Sigmoid colon (tissue), 7 donors: Measurements from ENCODE around the gene NANP. TPM values are rescaled to one million over a fixed set of nuclear protein-coding genes. Genes with fewer than 3 reads are reported as not detected.
"Not testable (repeated sequence)": the region's sequence is repeated elsewhere in the genome, so short reads cannot be mapped to it uniquely, and the experiment has no call there.

Source experiments
- DNase-seq: peaks from one replicate; pipeline ENCODE4 v3.0.0-alpha.2; 2019
- H3K27ac ChIP-seq, 4 donors: fragments of 200-600 bp; sonication (generic); one replicate each; pipeline ENCODE4 v1.5.1; 2016 to 2019; ENCODE audit warnings: mild to moderate bottlenecking in 1 of 4
- H3K27me3 ChIP-seq, 3 donors: fragments of 200-600 bp; sonication (generic); one replicate each; pipeline ENCODE4 v1.5.1; 2019; ENCODE audit warnings: mild to moderate bottlenecking in 1 of 3
- H3K36me3 ChIP-seq, 4 donors: fragments of 200-600 bp; sonication (generic); one replicate each; pipeline ENCODE4 v1.5.1; 2016 to 2019
- H3K4me1 ChIP-seq, 4 donors: fragments of 200-600 bp; sonication (generic); one replicate each; pipeline ENCODE4 v1.5.1; 2017 to 2019
- H3K4me3 ChIP-seq, 4 donors: fragments of 200-600 bp; sonication (generic); one replicate each; pipeline ENCODE4 v1.5.1; 2017 to 2019; ENCODE audit warnings: mild to moderate bottlenecking in 2 of 4, moderate library complexity in 1 of 4
- H3K9me3 ChIP-seq, 4 donors: fragments of 200-600 bp in 3 of 4; sonication (generic) in 3 of 4; one replicate each; pipeline versions ENCODE4 v1.5.1 to v1.6.1; 2013 to 2019
- EP300 ChIP-seq, 4 donors: sonication (generic); formaldehyde crosslinking; IDR thresholded peaks; one replicate each; pipeline ENCODE4 v1.6.1; 2017; ENCODE audit warnings: antibody characterized with exemption in 4 of 4
- POLR2A ChIP-seq, 2 donors: fragments of 450-650 bp; IDR thresholded peaks; one replicate each; pipeline ENCODE4 v1.6.1; 2016; ENCODE audit warnings: antibody characterized with exemption in 2 of 2, mild to moderate bottlenecking in 2 of 2, moderate library complexity in 2 of 2
- POLR2AphosphoS5 ChIP-seq, 4 donors: sonication (generic); formaldehyde crosslinking; IDR thresholded peaks; one replicate each; pipeline ENCODE4 v1.6.1; 2017; ENCODE audit warnings: antibody characterized with exemption in 4 of 4
- WGBS, 2 donors: extraction: QIAGEN DNeasy Blood & Tissue Kit; methylation state at CpG; one replicate each; pipeline ENCODE4 v1.1.7; 2013; 5-methylcytosine and 5-hydroxymethylcytosine counted together
- intact Hi-C: fragments of 100-400 bp; cut with DNase I; formaldehyde crosslinking; loops from one replicate; pipeline ENCODE4 v1.15.1; 2023
- polyA plus RNA-seq, 3 donors: library from polyadenylated mRNA; stranded (reverse); fragments of 200-250 nt; gene quantifications; one replicate each; pipeline ENCODE4 v1.2.3, GENCODE V29; 2013
- total RNA-seq, 4 donors: library from RNA; depleted of rRNA; stranded (reverse); fragments of >200 nt; gene quantifications; one replicate each; pipeline ENCODE4 v1.1.0, GENCODE V29; 2016
- TF ChIP-seq, protein P1 (sequence below), 4 experiments: fragments of 450-650 bp in 3 of 4; fragments of 200-600 bp in 1 of 4; IDR thresholded peaks; one replicate each; pipeline ENCODE4 v1.5.1; 2016 to 2019; ENCODE audit warnings: antibody characterized with exemption in 4 of 4, mild to moderate bottlenecking in 3 of 4, moderate library complexity in 2 of 4
- donor health status: healthy with polysubstance abuse.
- donor health status: Bipolar disorder and iron deficiency.
- donor health status: healthy.

The NANP gene
- total and polyA plus RNA-seq, 7 donors, result 1.2 to 5.7 (median 3.9) TPM

DNA sequence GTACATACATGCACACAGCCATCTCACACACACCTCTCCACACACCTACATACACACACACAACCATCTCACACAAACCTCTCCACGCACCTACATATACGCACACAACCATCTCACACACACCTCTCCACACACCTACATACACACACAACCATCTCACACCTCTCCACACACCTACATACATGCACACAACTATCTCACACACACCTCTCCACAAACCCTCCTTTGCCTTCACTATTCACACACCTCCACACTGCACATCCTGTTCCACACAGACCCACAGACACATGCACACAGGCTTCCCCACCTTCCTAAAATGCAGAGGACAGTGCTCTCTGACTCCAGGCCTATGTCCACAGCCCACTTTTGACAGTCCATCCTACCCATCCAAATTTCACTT is 22.2 kb downstream of the NANP start:
- DNase-seq, result no peak
- H3K36me3 ChIP-seq, result no peaks in the 10 kb centered on the region
- intact Hi-C loops, result no loop called here

DNA sequence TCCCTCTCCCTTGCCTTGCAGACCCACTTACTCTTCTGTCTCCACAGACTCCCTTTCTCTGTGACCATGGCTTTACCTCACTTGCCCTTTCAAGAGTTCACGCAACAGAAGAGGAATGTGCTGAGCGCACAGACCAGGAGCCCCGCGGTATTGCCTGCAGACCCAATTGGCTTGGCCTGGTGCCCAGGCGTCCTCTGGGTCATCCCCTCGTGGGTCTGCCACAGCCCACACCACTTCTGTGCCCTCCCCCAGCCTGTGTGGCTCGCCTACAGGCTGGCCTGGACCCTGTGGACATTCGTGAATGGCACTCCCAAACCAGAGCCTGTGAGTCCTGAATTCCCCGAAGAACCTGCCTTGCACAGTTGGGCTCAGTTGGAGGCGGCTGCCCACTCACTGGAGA is 23.2 kb downstream of the NANP start:
- TF ChIP-seq EP300 (IDR thresholded peaks at IDR 0.05), result no peak
- TF ChIP-seq POLR2AphosphoS5 (IDR thresholded peaks at IDR 0.05), result no peak
- TF ChIP-seq POLR2A (IDR thresholded peaks at IDR 0.05), result no peak
- TF ChIP-seq, protein P1, sequence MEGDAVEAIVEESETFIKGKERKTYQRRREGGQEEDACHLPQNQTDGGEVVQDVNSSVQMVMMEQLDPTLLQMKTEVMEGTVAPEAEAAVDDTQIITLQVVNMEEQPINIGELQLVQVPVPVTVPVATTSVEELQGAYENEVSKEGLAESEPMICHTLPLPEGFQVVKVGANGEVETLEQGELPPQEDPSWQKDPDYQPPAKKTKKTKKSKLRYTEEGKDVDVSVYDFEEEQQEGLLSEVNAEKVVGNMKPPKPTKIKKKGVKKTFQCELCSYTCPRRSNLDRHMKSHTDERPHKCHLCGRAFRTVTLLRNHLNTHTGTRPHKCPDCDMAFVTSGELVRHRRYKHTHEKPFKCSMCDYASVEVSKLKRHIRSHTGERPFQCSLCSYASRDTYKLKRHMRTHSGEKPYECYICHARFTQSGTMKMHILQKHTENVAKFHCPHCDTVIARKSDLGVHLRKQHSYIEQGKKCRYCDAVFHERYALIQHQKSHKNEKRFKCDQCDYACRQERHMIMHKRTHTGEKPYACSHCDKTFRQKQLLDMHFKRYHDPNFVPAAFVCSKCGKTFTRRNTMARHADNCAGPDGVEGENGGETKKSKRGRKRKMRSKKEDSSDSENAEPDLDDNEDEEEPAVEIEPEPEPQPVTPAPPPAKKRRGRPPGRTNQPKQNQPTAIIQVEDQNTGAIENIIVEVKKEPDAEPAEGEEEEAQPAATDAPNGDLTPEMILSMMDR (IDR thresholded peaks at IDR 0.05), result no peak
- WGBS, 2 donors, result 76 to 79% methylated on average over 10 of the region's 10 CpGs
- DNase-seq, result no peak

More for the DNA sequence above, 22.2 kb downstream of the NANP start:
- no peaks in the 10 kb centered on the region for H3K9me3 ChIP-seq
- H3K4me3 ChIP-seq, result no peak overlapping the region
- H3K27me3 ChIP-seq, result no peaks in the 10 kb centered on the region
- no peak overlapping the region for H3K27ac ChIP-seq
- TF ChIP-seq, protein P1 (IDR thresholded peaks at IDR 0.05), result no peak
- no peak for TF ChIP-seq POLR2A (IDR thresholded peaks at IDR 0.05)
- TF ChIP-seq POLR2AphosphoS5 (IDR thresholded peaks at IDR 0.05), result no peak
- no peak for TF ChIP-seq EP300 (IDR thresholded peaks at IDR 0.05)
- 62 to 70% methylated on average over 2 of the region's 2 CpGs for WGBS, 2 donors
- H3K4me1 ChIP-seq, result no peaks in the 10 kb centered on the region

DNA sequence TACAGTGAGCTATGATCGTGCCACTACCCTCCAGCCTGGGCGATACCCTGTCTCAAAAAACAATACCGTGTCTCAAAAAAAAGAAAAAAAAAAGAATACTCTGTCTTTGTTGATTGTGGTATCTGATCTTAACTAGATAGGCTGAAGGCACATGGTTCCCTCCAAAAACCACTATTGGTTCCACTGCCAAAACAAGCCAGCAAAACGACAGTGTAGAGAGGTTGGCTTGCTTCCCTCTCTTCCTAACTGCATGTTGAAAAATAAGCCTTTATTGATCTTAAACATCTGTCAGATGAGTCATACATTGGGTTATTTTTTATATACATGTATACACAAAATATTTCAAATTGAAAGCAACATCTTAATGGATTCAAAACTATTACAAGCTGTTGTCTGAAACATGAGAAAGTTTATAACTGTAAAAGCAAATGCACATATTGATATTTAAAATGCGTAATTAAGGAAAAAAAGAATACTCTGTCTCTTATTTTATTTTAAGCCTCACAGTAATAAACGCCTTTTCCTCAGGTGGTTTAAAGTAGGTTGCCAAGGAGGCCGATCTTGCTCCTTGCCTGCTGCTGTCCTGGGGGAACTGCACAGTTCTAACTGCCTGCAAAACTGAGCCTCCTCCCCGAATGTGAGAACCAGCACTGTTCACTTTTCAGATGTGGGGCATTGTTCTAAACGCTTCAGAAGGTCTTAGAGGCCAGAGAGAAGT is 31.5 kb downstream of the NANP start:
- 58 to 67% methylated on average over 9 of the region's 9 CpGs for WGBS, 2 donors

More for the DNA sequence above, 23.2 kb downstream of the NANP start:
- Histone ChIP-seq H3K9me3 (no peaks in the 10 kb centered on the region), H3K27me3 (no peaks in the 10 kb centered on the region), H3K36me3 (no peaks in the 10 kb centered on the region), H3K4me3 (no peak overlapping the region), H3K4me1 (no peaks in the 10 kb centered on the region), H3K27ac (no peak overlapping the region)
- intact Hi-C loops, result no loop called here

DNA sequence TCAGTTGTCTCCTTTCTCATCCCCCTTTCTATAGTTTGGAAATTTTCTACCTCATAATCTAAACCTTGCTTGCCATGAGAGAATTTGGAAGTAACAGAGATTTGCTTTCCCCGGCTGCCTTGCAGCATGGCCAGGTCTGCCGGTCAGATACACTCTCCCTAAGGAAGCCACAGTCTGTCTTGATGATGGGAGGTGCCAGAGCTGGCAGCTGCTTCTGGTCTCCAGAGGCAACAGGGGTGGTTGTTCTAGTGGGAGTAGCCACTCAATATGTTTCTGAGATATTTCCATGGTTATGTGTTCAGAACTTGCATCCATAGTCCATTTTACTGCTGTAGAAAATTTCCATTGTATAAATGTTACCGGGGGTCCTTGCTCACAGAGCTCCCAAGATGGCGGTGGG is 33.0 kb downstream of the NANP start:
- DNase-seq, H3K27ac ChIP-seq, H3K4me1 ChIP-seq, H3K27me3 ChIP-seq, H3K4me3 ChIP-seq, H3K9me3 ChIP-seq, intact Hi-C loops, H3K36me3 ChIP-seq: not testable (repeated sequence)
- WGBS, 2 donors, result 90 to 93% methylated on average over 4 of the region's 4 CpGs

More for the DNA sequence above, 31.5 kb downstream of the NANP start:
- H3K4me3 ChIP-seq, result no peak overlapping the region
- intact Hi-C loops, result no loop called here
- H3K27me3 ChIP-seq, result no peaks in the 10 kb centered on the region
- no peaks in the 10 kb centered on the region for H3K36me3 ChIP-seq
- no peaks in the 10 kb centered on the region for H3K9me3 ChIP-seq
- no peak overlapping the region for H3K27ac ChIP-seq
- TF ChIP-seq POLR2AphosphoS5 (IDR thresholded peaks at IDR 0.05) (no peak), EP300 (IDR thresholded peaks at IDR 0.05) (no peak), POLR2A (IDR thresholded peaks at IDR 0.05) (no peak)
- TF ChIP-seq, protein P1 (IDR thresholded peaks at IDR 0.05), result no peak
- DNase-seq, result no peak
- H3K4me1 ChIP-seq, result no peaks in the 10 kb centered on the region

DNA sequence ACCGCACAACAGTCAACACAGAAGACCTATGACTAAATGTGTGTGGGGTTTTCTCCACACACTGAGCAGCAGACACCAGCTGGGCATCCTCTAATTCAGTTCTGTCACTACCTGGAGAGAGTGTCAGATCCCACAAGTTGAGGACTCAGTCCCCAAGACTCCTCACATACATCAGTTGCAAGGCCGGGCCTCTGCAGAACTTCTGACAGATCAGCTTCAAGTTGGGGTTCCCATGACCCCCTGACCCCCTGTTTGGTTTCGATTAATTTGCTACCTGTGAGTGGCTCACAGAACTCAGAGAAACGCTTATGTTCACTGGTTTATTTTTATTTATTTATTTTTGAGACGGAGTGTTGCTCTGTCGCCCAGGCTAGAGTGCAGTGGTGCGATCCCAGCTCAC is 35.3 kb downstream of the NANP start:
- H3K4me1 ChIP-seq, result peaks cover 0 to 18% (median 12%) of the 10 kb centered on the region in 4 donors
- no peak overlapping the region for H3K4me3 ChIP-seq
- DNase-seq, result no peak
- TF ChIP-seq EP300 (IDR thresholded peaks at IDR 0.05) (no peak), POLR2AphosphoS5 (IDR thresholded peaks at IDR 0.05) (no peak), POLR2A (IDR thresholded peaks at IDR 0.05) (no peak)
- TF ChIP-seq, protein P1 (IDR thresholded peaks at IDR 0.05), result no peak
- H3K9me3 ChIP-seq, result no peaks in the 10 kb centered on the region
- intact Hi-C loops, result loop anchor here (5.0 kb wide), 1 partner anchor 56 kb away; no protein-coding TSS in a partner anchor
- no peaks in the 10 kb centered on the region for H3K36me3 ChIP-seq
- WGBS, 2 donors, result 94% methylated on average over 7 of the region's 7 CpGs
- H3K27me3 ChIP-seq, result no peaks in the 10 kb centered on the region
- H3K27ac ChIP-seq, result no peak overlapping the region
